Measurements from ENCODE around the gene METTL22. TPM values are rescaled to one million over a fixed set of nuclear protein-coding genes. Genes with fewer than 3 reads are reported as not detected.

Gene METTL22
- total and polyA plus RNA-seq, 2 donors (not counting 3 experiments of a cell fraction or from before 2014, with no cell fraction given) = 42.0 to 52.6 TPM

GRCh38 chr16:8686031-8686621, 64.6 kb downstream of the METTL22 start:
- Histone ChIP-seq H3K79me2 (ENCODE audit: control insufficient read depth, insufficient read depth, low read length) (no peaks in the 10 kb centered on the region), H3K4me1 (ENCODE audit: control insufficient read depth, extremely low read depth, insufficient read depth, low read length) (no peaks in the 10 kb centered on the region), H3K9me1 (replicated peaks; ENCODE audit: control insufficient read depth, extremely low read depth, insufficient read depth, low read length) (no peaks in the 10 kb centered on the region), H3K27ac (ENCODE audit: insufficient read depth, low read depth, low read length) (no peak overlapping the region), H4K20me1 (replicated peaks; ENCODE audit: control insufficient read depth, extremely low read depth, insufficient read depth, low read length) (no peaks in the 10 kb centered on the region), H3K9me3 (replicated peaks; ENCODE audit: control insufficient read depth, insufficient read depth, low read length) (peaks cover 3% of the 10 kb centered on the region), H3K27me3 (ENCODE audit: control insufficient read depth in 2 of 2, insufficient read depth in 2 of 2, low read length in 2 of 2) (no peaks in the 10 kb centered on the region), H3K36me3 (ENCODE audit: control insufficient read depth in 2 of 2, extremely low read depth in 1 of 2, insufficient read depth in 2 of 2, low read length in 2 of 2) (no peaks in the 10 kb centered on the region), H3K4me3 (replicated peaks in 1 of 3; ENCODE audit: insufficient read depth in 1 of 3, low read depth in 1 of 3, low read length in 3 of 3) (no peak overlapping the region), H2AFZ (ENCODE audit: low read depth, low read length) (no peak overlapping the region), H3K4me2 (ENCODE audit: insufficient read depth, low read length) (no peak overlapping the region), H3K9ac (replicated peaks; ENCODE audit: extremely low read depth, insufficient read depth, low read length) (no peak overlapping the region)
- intact Hi-C loops (cut with micrococcal nuclease) (no loop called here), dilution Hi-C loops (cut with MboI; ENCODE audit: extremely low pct_ligation_motif_present, low sequenced_read_pairs) (no loop called here)
- FAIRE-seq (no peak), DNase-seq (ENCODE audit: low read depth, low spot score) (no peak)
- ChIA-PET CTCF (no interaction called here), POLR2A (no interaction called here)
- TF ChIP-seq, protein P1, sequence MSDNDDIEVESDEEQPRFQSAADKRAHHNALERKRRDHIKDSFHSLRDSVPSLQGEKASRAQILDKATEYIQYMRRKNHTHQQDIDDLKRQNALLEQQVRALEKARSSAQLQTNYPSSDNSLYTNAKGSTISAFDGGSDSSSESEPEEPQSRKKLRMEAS (IDR thresholded peaks at IDR 0.05; ENCODE audit: insufficient read depth, insufficient read length) = no peak
- TF ChIP-seq POLR2A (IDR thresholded peaks at IDR 0.05; ENCODE audit: low read depth, low read length) (no peak), MYC (IDR thresholded peaks at IDR 0.05; ENCODE audit: low read depth, low read length) (no peak), POLR2AphosphoS5 (IDR thresholded peaks at IDR 0.05; ENCODE audit: insufficient read depth, low read depth, low read length) (no peak), FOS (IDR thresholded peaks at IDR 0.05; ENCODE audit: borderline replicate concordance, insufficient read depth, low read length) (no peak), JUN (IDR thresholded peaks at IDR 0.05; ENCODE audit: borderline replicate concordance, insufficient read depth, insufficient read length, low read depth) (no peak), EZH2 (IDR thresholded peaks at IDR 0.05; ENCODE audit: borderline replicate concordance, low read depth, low read length, severe bottlenecking) (no peak), GATA2 (IDR thresholded peaks at IDR 0.05; ENCODE audit: insufficient read depth, insufficient read length, low read depth, low read length) (no peak)
- TF ChIP-seq, protein P2, sequence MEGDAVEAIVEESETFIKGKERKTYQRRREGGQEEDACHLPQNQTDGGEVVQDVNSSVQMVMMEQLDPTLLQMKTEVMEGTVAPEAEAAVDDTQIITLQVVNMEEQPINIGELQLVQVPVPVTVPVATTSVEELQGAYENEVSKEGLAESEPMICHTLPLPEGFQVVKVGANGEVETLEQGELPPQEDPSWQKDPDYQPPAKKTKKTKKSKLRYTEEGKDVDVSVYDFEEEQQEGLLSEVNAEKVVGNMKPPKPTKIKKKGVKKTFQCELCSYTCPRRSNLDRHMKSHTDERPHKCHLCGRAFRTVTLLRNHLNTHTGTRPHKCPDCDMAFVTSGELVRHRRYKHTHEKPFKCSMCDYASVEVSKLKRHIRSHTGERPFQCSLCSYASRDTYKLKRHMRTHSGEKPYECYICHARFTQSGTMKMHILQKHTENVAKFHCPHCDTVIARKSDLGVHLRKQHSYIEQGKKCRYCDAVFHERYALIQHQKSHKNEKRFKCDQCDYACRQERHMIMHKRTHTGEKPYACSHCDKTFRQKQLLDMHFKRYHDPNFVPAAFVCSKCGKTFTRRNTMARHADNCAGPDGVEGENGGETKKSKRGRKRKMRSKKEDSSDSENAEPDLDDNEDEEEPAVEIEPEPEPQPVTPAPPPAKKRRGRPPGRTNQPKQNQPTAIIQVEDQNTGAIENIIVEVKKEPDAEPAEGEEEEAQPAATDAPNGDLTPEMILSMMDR (IDR thresholded peaks at IDR 0.05; ENCODE audit: extremely low read depth in 1 of 2, insufficient read depth in 1 of 2, low read depth in 1 of 2, low read length in 2 of 2) = no peak
- no TSS peak for BruUV-seq (replicated peaks)
